Memory B cell (primary cell): ENCODE results near the gene SLC5A5.
A peak's percentile ranks its signal among the peaks of the same experiment; 100 is the strongest.
"Not testable (repeated sequence)": the region's sequence is repeated elsewhere in the genome, so short reads cannot be mapped to it uniquely, and the experiment has no call there.

Experiments
- ATAC-seq: fragments of 150-1000 bp; cut with Tn5 transposase; 2 replicates; pipeline ENCODE4 v1.10.0; 2021; ENCODE audit warnings: low read depth, mild to moderate bottlenecking, moderate library complexity
- DNase-seq, 2 donors: peaks; one replicate each; pipeline ENCODE4 v3.0.0; 2022; ENCODE audit warnings: low spot score in 2 of 2
- H3K27ac Mint-ChIP-seq: one replicate; pipeline ENCODE4 v1.8.0; 2022; ENCODE audit warnings: mild to moderate bottlenecking, moderate library complexity, mixed read lengths
- H3K27me3 Mint-ChIP-seq: one replicate; pipeline ENCODE4 v1.8.0; 2022; ENCODE audit warnings: mixed read lengths
- H3K36me3 Mint-ChIP-seq: one replicate; pipeline ENCODE4 v1.8.0; 2022; ENCODE audit warnings: mild to moderate bottlenecking, mixed read lengths
- H3K4me1 Mint-ChIP-seq: one replicate; pipeline ENCODE4 v1.8.0; 2022; ENCODE audit warnings: mixed read lengths
- H3K4me3 Mint-ChIP-seq: one replicate; pipeline ENCODE4 v1.8.0; 2022; ENCODE audit warnings: mild to moderate bottlenecking, moderate library complexity, mixed read lengths
- H3K9me3 Mint-ChIP-seq: one replicate; pipeline ENCODE4 v1.8.0; 2022; ENCODE audit warnings: mixed read lengths

Gene SLC5A5

DNA sequence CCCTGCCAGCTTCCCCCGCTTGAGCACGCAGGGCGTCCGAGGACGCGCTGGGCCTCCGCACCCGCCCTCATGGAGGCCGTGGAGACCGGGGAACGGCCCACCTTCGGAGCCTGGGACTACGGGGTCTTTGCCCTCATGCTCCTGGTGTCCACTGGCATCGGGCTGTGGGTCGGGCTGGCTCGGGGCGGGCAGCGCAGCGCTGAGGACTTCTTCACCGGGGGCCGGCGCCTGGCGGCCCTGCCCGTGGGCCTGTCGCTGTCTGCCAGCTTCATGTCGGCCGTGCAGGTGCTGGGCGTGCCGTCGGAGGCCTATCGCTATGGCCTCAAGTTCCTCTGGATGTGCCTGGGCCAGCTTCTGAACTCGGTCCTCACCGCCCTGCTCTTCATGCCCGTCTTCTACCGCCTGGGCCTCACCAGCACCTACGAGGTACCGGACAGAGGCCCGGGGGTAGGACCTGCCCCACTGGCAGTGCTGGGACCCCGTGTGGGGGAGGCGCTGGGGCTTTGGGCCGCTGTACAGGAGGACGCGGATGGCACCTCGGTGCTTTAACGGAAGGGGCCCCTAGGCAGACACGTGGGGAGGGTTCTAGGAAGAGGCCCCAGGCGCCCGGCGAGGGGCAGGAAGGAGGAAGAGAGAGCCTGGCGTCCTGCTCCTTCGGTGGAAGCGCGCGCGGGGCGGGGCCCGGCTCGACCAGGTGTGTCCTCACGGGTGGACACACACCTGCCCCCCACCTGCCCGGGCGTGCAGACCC is 681 bp downstream of the SLC5A5 start:
- Mint-ChIP-seq H3K27me3 (peaks cover 4% of the 10 kb centered on the region), H3K36me3 (no peaks in the 10 kb centered on the region), H3K4me1 (peaks cover 18% of the 10 kb centered on the region), H3K4me3 (peak overlapping the region; percentile 63), H3K9me3 (no peaks in the 10 kb centered on the region), H3K27ac (no peak overlapping the region)
- DNase-seq (peak in 1 of 2 donors; percentile 46), ATAC-seq (peak; percentile 10)

GRCh38 chr19:17873786-17874757 is 2.3 kb downstream of the SLC5A5 start:
- peak; percentile 54 to 61 for DNase-seq
- peaks cover 6% of the 10 kb centered on the region for H3K27me3 Mint-ChIP-seq
- H3K36me3 Mint-ChIP-seq: no peaks in the 10 kb centered on the region
- H3K4me1 Mint-ChIP-seq: peaks cover 18% of the 10 kb centered on the region
- peak overlapping the region; percentile 66 for H3K4me3 Mint-ChIP-seq
- ATAC-seq: peak; percentile 82
- no peaks in the 10 kb centered on the region for H3K9me3 Mint-ChIP-seq
- no peak overlapping the region for H3K27ac Mint-ChIP-seq

DNA sequence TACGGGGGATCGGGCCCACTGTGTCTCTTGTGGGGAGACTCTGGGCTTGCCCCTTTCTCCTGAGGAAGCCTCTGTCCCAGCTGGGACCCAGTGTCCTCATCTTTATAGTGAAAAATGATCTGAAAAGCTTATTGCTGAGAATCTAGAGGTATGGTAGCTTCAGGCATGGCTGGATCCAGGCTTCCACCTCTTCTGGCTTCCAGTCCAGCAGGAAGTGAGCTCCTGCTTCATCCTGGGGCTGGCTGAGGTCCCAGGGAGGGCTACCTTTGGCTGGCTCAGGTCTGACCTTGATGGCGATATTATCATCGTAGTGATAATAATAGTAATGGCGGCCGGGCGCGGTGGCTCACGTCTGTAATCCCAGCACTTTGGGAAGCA is 3.0 kb downstream of the SLC5A5 start:
- no peak for ATAC-seq

GRCh38 chr19:17877696-17878095 is 6.0 kb downstream of the SLC5A5 start:
- H3K27me3 Mint-ChIP-seq: peaks cover 3% of the 10 kb centered on the region
- H3K36me3 Mint-ChIP-seq: no peaks in the 10 kb centered on the region
- H3K9me3 Mint-ChIP-seq: no peaks in the 10 kb centered on the region
- peaks cover 13% of the 10 kb centered on the region for H3K4me1 Mint-ChIP-seq
- no peak overlapping the region for H3K4me3 Mint-ChIP-seq
- no peak for ATAC-seq
- DNase-seq: no peak
- H3K27ac Mint-ChIP-seq: no peak overlapping the region

More for the DNA sequence above, 3.0 kb downstream of the SLC5A5 start:
- no peaks in the 10 kb centered on the region for H3K36me3 Mint-ChIP-seq
- peaks cover 18% of the 10 kb centered on the region for H3K4me1 Mint-ChIP-seq
- no peak overlapping the region for H3K27ac Mint-ChIP-seq
- H3K4me3 Mint-ChIP-seq: peak overlapping the region; percentile 57
- DNase-seq: no peak
- no peaks in the 10 kb centered on the region for H3K9me3 Mint-ChIP-seq
- peaks cover 6% of the 10 kb centered on the region for H3K27me3 Mint-ChIP-seq

DNA sequence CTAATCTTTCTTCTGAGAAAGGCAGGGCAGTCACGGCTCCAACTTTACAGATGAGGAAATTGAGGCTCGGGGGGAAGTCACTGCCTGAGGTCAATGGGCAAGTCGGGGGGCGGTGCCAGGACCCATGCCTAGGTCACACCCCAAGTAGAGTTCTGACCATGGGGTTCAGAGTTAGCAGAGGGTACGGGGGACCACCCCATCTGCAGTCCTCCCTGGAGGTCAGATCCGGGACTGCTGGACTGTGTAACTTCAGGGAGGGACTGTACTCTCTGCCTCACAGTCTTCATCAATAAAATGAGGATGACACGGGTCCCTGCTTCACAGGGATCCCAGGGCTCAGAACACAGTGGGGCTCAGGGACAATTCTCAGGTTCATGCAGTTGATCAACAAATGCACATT is 7.7 kb downstream of the SLC5A5 start:
- DNase-seq: no peak
- no peaks in the 10 kb centered on the region for H3K36me3 Mint-ChIP-seq
- no peak for ATAC-seq
- no peak overlapping the region for H3K27ac Mint-ChIP-seq
- H3K27me3 Mint-ChIP-seq: peaks cover 3% of the 10 kb centered on the region
- H3K4me1 Mint-ChIP-seq: peaks cover 12% of the 10 kb centered on the region
- H3K9me3 Mint-ChIP-seq: no peaks in the 10 kb centered on the region
- H3K4me3 Mint-ChIP-seq: no peak overlapping the region

DNA sequence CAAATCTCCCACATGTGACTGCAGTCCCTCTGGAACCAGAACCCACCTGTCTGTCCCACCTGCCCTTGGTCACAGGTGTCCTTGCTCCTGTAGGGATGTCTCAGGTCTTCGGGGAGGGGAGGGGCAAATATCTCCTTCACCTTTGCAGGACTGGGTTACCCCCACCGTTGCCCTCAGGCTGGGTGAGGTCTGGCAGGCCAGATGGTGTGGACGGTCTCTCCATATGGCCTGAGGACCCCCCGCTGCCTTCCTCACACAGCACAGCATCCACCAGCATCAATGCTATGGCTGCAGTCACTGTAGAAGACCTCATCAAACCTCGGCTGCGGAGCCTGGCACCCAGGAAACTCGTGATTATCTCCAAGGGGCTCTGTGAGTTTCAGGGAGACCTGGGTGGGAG is 10.0 kb downstream of the SLC5A5 start:
- Mint-ChIP-seq H3K4me3 (no peak overlapping the region), H3K9me3 (no peaks in the 10 kb centered on the region), H3K36me3 (no peaks in the 10 kb centered on the region), H3K27me3 (peaks cover 3% of the 10 kb centered on the region), H3K4me1 (peaks cover 20% of the 10 kb centered on the region), H3K27ac (peak overlapping the region; percentile 51)
- no peak for ATAC-seq
- DNase-seq: no peak

DNA sequence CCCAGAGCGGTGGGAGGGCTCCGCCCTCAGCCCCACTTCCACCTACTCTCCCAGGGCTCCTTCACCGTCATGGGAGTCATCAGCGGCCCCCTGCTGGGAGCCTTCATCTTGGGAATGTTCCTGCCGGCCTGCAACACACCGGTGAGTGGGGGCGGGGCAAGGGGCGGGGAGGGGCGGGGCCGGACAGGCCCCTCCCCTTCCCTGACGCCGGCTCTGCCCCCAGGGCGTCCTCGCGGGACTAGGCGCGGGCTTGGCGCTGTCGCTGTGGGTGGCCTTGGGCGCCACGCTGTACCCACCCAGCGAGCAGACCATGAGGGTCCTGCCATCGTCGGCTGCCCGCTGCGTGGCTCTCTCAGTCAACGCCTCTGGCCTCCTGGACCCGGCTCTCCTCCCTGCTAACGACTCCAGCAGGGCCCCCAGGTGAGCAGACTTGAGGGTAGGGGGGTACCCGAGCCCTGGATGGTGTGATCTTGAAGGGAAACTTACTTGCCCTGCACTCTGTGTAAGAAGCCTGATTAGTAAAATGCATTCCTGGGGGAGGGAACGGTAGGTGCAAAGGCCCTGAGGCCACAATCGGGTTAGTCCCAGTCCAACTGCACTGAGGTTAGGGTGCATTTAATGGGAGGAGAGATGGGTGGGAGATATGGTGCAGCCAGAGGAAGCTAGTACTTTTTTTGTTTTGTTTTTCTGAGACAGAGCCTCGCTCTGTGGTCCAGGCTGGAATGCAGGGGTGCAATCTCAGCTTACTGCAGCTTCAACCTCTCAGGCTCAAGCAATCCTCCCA is 12.1 kb downstream of the SLC5A5 start:
- ATAC-seq (peak; percentile 7), DNase-seq (no peak)
- Mint-ChIP-seq H3K27ac (peak overlapping the region; percentile 76), H3K9me3 (no peaks in the 10 kb centered on the region), H3K36me3 (no peaks in the 10 kb centered on the region), H3K4me3 (peak overlapping the region; percentile 21), H3K27me3 (peaks cover 4% of the 10 kb centered on the region), H3K4me1 (peaks cover 20% of the 10 kb centered on the region)

DNA sequence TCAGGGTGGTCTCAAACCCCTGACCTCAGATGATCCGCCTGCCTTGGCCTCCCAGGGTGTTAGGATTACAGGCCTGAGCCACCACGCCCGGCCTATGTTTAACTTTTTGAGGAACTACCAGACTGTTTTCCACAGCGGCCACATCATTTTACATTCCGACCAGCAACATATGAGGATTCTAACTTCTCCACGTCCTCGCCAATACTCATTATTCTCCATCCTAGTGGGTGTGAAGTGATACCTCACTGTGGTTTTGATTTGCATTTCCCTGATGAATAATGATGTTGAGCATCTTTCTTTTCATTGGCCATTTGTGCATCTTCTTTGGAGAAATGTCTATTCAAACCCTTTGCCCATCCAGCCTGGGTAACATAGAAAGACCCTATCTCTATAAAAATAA is 14.8 kb downstream of the SLC5A5 start:
- Mint-ChIP-seq H3K9me3 (no peaks in the 10 kb centered on the region), H3K27ac (no peak overlapping the region), H3K4me3 (peak overlapping the region; percentile 11), H3K27me3 (peaks cover 3% of the 10 kb centered on the region), H3K4me1 (peaks cover 18% of the 10 kb centered on the region), H3K36me3 (no peaks in the 10 kb centered on the region)
- DNase-seq: no peak
- ATAC-seq: no peak

GRCh38 chr19:17887221-17887620 is 15.5 kb downstream of the SLC5A5 start:
- not testable (repeated sequence) for H3K36me3 Mint-ChIP-seq, H3K9me3 Mint-ChIP-seq, DNase-seq, H3K27me3 Mint-ChIP-seq, H3K27ac Mint-ChIP-seq, ATAC-seq, H3K4me3 Mint-ChIP-seq
- H3K4me1 Mint-ChIP-seq: peaks cover 16% of the 10 kb centered on the region

DNA sequence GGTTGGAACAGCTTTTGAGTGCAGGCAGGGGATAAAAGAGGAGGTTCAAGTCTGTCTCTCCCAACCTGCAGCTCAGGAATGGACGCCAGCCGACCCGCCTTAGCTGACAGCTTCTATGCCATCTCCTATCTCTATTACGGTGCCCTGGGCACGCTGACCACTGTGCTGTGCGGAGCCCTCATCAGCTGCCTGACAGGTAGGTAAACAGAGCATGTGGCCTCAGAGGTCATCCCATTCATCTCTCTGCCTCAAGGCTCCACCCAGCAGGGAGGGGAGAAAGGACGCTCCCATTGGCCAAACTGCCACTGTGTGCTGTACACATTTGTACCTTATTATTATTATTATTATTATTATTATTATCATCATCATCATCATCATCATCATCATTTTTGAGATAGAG is 16.5 kb downstream of the SLC5A5 start:
- Mint-ChIP-seq H3K27ac (no peak overlapping the region), H3K9me3 (no peaks in the 10 kb centered on the region), H3K4me3 (no peak overlapping the region), H3K27me3 (peaks cover 2% of the 10 kb centered on the region), H3K4me1 (peaks cover 16% of the 10 kb centered on the region), H3K36me3 (no peaks in the 10 kb centered on the region)
- ATAC-seq (no peak), DNase-seq (no peak)

DNA sequence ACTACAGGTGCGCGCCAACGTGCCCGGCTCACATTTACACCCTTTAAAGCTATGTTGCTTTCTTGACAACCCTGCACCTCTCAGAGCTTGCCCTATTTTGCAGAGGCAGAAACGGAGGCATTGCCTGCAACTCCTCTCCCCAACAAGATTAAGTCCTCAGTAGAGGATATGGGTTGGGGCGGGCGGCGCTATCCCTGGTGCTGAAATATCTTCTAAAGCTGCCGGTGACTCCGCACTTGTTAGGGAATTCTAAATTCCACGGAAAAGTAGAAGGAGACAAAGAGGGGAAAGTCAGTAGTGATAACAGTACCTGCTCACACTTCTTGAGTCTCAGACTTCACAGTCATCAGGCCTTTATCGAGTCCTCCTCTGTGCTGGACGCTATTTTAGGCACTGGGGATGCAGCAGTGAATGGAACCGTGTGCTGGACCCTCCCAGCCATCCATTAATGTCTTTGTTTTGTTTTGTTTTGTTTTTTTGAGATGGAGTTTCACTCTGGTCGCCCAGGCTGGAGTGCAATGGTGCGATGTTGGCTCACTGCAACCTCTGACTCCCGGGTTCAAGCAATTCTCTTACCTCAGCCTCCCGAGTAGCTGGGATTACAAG is 18.0 kb downstream of the SLC5A5 start:
- H3K36me3 Mint-ChIP-seq: no peaks in the 10 kb centered on the region
- H3K4me1 Mint-ChIP-seq: peaks cover 10% of the 10 kb centered on the region
- DNase-seq: no peak
- no peaks in the 10 kb centered on the region for H3K9me3 Mint-ChIP-seq
- no peak overlapping the region for H3K4me3 Mint-ChIP-seq
- no peak overlapping the region for H3K27ac Mint-ChIP-seq
- no peak for ATAC-seq
- peaks cover 5% of the 10 kb centered on the region for H3K27me3 Mint-ChIP-seq

DNA sequence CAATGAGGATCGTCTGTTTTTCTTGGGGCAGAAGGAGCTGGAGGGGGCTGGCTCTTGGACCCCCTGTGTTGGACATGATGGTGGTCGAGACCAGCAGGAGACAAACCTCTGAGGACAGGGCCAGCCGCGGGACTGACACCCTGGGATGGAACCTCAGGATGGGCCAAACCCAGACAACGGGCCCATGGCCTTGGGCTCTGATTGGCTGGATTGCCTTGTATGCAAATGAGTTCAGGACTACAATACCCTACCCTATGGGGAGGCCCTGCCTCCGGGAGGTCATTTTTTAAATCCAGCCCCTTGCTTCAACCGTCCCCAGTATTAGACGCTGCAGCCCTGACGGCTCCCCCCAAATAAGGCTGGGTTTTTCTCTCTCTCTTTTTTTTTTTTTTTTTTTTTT is 22.0 kb downstream of the SLC5A5 start:
- no peak overlapping the region for H3K4me3 Mint-ChIP-seq
- no peaks in the 10 kb centered on the region for H3K4me1 Mint-ChIP-seq
- no peak overlapping the region for H3K27ac Mint-ChIP-seq
- H3K9me3 Mint-ChIP-seq: no peaks in the 10 kb centered on the region
- H3K27me3 Mint-ChIP-seq: peaks cover 7% of the 10 kb centered on the region
- H3K36me3 Mint-ChIP-seq: no peaks in the 10 kb centered on the region
- no peak for ATAC-seq
- no peak for DNase-seq

GRCh38 chr19:17902701-17903100 is 31.0 kb downstream of the SLC5A5 start:
- H3K4me1 Mint-ChIP-seq: no peaks in the 10 kb centered on the region
- H3K27me3 Mint-ChIP-seq: peaks cover 13% of the 10 kb centered on the region
- no peaks in the 10 kb centered on the region for H3K36me3 Mint-ChIP-seq
- H3K9me3 Mint-ChIP-seq: no peaks in the 10 kb centered on the region
- H3K27ac Mint-ChIP-seq: no peak overlapping the region
- no peak overlapping the region for H3K4me3 Mint-ChIP-seq
- DNase-seq (no peak), ATAC-seq (no peak)
